Activated CD4-positive, CD25-positive, alpha-beta regulatory T cell (primary cell): Measurements from ENCODE around the gene FBXW2.
A peak's percentile ranks its signal among the peaks of the same experiment; 100 is the strongest.

Experiments used
- DNase-seq, 4 experiments: peaks; one replicate each; lab custom pipeline; 2025; lab: John Stamatoyannopoulos, UW

The FBXW2 gene

DNA sequence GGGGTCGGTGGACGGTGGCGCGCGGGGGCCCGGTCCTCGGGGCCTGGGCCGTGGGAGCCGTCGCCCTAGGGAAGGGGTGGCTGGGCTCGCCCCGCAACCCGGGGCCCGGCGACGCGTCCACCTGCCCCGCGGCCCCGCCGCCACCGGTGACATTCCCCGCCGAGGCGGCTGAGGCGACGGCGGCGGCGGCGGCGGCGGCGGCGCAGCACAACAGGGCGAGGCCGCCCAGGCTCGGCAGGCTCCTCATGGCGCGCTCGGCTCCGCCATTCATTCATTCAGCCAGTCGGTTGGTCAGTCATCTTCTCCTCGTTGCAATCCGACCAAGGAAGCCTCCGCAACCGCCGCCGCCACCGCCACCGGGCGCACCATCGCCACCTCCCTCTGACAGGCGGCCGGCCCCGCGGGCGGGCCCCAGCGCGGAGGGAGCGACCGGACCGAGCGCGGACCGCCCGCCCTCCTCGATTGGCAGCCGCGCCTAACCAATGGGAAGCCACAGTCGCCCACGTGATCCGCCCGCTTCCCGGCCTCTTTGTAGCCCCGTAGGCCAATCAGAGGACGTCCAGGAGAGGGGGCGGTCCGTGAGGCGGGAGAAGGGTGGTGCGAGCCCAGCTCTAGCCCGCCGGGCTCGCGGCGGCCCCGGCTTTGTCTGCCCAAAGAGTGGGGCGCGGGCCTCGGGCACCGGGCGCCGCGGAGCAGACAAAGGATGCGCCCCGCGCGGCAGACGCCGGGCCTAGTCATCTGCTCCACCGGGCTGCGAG, 78.9 kb downstream of the FBXW2 start, which contains the start of gene MEGF9:
Gene MEGF9, minus strand, starts transcription at position 383 of the 758 bp plus-strand sequence. Its CDS starts 112 bp downstream, at position 271.
- DNase-seq, result peak; percentile 90 to 93 (median 90)

DNA sequence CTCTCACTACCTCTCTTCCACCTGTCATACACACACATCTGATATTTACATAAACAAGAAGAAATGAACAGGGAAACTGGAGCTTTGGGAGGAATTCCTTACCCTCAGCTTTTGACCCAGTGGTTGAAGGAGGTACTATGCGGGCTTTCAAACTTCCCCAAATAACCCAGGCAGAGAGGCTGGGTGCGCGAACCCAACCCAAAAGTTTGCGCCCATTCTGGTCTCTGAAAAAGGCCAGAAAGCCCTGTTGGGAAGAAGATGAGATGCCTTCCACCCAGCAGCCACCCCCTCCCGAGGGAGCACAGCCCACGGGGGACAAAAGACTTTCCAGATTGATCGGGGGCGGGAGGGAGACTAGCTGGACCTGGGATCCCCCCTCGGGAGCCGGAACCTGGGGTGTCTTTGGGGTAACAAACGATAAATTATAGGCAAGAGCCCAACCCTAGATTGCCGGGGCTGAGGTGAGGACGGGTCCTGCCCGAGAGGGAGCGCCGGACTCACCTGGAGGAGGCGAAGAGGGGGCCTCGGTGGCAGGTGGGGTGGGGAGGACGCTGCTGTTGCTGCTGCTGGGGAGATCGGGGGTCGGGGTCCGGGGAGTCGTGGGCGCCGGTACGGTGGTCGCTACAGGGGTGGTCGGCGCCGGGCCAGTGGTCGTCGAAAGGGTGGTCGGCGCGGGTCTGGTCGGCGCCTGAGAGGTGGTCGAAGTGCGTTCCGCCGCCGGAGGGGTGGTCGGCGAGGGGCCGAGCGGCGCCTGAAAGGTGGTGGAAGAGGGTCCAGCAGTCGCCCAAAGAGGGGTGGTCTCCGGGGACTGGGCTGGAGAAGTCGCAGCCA, 79.7 kb downstream of the FBXW2 start:
- no peak for DNase-seq

DNA sequence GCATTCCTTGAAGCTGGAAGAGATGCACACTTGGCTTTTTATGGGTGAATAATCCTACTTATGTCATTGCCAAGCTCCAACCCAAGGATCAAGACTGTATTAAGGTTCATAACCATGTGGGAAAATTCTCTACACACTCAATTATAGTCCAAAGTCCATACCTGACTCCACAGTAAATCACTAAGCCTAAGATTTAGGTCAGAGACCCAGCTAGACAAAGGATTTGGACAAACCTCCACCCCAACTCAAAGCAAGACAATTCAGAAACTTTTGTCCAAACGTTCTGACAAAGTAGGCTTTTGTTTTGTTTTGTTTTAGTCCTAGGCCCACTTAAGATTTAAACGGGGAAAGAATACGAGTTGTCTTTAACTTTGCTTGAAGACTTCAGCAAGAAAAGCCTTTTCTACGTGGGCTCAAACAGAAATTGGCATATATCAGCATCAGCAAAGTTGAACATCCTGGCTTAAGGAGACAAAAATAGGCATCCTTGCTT, 80.6 kb downstream of the FBXW2 start:
- no peak for DNase-seq

DNA sequence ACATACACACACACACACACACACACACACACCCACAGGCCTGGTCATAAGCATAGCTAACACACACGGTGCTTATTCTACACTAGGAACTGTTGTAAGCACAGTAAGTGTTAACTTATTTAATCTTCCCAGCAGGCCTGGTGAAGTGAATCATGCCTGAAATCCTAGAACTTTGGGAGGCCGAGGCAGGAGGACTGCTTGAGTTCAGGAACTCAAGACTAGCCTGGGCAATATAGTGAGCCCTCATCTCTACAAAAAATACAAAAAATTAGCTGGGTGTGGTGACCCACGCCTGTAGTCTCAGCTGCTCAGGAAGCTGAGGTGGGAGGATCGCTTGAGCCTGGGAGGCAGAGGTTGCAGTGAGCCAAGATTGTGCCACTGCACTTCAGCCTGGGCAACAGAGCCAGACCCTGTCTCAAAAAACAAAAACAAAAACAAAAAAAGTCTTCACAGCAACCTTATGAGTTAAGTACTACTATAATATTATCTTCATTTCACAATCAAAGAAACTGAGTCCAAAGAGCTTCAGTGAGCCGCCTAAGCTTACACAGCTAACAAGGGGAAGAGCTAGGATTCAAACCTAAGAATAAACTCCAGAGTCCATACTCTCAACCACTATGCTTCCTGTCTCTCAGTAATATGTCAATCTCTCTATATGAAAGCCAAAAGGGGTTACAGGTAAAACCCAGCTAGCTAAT, 81.2 kb downstream of the FBXW2 start:
- DNase-seq, result no peak

DNA sequence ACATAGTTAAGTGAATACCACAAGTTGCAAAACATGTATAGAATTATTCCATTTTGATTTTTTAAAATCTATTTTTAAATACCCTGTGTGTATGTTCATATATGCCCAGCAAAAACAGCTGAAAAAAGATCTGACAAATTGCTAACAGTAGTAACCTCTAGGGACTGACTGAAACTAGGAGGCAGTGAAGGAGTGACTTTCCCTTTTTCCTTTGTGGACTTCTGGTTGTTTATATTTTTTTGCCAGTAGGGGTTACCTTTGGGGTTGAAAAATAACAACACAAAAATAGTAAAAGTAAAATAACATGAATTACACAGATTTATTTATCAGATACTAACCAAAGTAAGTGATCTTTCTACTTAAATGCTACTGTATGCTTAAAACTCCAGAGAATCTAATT, 81.9 kb downstream of the FBXW2 start:
- DNase-seq, result no peak

DNA sequence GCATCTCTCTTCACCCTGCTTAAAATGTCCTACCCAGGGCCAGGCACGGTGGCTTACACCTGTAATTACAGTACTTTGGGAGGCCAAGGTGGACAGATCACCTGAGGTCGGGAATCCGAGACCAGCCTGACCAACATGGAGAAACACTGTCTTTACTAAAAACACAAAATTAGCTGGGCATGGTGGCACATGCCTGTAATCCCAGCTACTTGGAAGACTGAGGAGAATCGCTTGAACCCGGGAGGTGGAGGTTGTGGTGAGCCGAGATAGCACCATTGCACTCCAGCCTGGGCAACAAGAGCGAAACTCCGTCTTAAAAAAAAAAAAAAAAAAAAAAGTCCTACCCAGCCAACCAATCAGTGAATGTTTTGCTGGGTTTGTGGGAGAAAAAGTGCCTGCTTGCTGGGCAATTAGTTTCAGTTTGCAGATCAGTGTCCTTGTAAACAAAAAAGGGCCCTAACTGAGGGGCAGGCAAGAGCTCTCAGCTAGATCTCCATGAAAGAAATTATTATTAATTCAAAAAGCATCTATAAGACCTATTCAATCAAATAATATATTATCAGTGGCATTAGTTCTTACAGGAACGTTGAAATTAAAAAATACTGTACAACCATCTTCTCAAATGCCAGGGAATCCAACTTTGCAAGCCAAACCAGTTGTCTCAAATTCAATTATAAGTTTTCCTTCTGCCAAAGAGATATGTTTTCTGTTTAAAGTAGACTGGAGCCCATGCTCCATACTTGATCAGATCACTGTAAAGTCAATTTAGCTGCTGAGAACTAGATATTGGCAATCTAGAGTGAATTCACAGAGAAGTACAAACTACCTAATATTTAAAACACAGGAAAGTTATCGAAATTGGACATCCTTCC, 82.9 kb downstream of the FBXW2 start:
- no peak for DNase-seq

DNA sequence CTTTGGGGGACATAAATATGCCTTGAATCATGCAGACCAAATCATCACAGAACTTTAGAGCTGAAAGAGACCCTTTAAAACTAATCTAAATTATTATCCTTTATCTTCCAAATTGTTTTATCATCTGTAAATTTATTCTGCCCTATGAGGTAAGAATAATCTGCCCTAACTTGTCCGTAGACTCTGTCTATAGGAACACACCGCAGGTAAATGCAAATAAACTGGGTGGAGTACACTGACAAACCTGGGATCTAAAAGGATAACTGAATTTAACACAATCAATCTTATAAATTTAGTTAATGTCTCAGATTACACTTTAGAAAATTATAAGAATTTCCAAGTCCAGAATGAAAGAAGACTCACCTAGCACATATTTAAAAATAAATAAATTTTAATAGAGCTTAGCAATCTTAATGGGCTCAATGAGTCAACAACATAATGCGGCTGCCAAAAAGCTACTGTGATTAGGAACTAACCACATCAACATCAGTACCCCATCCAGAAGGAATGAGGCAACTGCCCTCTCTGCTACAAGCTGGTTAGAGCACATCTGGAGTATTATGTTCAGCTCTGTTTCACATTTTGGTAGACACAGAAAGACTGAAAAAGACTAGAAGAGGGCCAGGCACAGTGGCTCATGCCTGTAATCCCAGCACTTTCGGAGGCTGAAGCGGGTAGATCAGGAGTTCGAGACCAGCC, 84.5 kb downstream of the FBXW2 start:
- DNase-seq, result no peak

DNA sequence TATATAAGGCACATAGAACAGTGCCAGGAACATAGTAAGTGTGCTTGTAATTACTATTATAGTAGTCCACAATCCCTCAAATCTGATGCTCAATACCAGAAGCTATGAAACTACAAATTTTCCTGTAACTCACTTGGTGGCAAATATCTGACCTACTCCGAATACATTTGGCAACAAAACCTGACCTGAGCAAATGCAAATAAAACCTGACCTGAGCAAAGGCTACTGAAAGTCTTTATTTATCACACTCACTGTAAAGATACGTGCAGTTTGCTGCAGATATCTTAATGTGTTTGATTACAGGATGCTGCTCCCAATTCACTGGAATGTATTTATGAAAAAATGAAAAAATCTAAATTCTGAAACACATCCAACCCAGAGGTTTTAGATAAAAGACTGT, 86.0 kb downstream of the FBXW2 start:
- DNase-seq, result no peak
